Measurements from ENCODE around the gene DOCK8.

DNA sequence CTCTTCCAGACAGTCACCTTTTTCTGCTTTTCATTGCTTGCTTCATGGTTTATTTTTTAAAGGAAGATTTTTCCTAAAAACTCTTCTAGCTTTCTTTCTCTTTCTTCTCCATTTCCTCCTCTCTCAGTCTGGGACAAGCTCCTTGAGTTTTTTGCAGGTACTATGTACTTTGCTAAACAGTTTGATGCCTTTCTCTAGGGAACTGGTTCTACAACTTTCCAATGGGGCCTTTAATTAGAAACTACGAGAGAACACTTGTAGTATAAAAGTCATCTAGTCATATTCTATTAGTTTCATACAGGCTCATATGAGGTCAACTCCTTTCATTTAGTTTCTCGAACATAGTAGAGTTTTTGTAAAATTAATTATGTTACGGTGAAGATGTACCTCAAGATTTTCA lies 189.6 kb downstream of the DOCK8 start:
- TF ChIP-seq EZH2 (IDR thresholded peaks at IDR 0.05; ENCODE audit: insufficient read depth, poor library complexity, severe bottlenecking) (no peak), EZH2phosphoT487 (IDR thresholded peaks at IDR 0.05; ENCODE audit: insufficient read depth, low read depth) (no peak)

Data from GM23248 (cell line).